Stimulated activated CD4-positive, alpha-beta T cell treated with anti-CD3 and anti-CD28 coated beads, TNF-alpha, amount 100 ng/mL, for 48 hours (primary cell): ENCODE measurements around the gene APOC4.
A peak's percentile ranks its signal among the peaks of the same experiment; 100 is the strongest.
"Not testable (repeated sequence)": the region's sequence is repeated elsewhere in the genome, so short reads cannot be mapped to it uniquely, and the experiment has no call there.

Experiments
- DNase-seq, 3 donors: peaks; one replicate each; pipeline ENCODE4 v3.0.0-alpha.2; 2020; ENCODE audit warnings: low read depth in 3 of 3

APOC4 gene

DNA sequence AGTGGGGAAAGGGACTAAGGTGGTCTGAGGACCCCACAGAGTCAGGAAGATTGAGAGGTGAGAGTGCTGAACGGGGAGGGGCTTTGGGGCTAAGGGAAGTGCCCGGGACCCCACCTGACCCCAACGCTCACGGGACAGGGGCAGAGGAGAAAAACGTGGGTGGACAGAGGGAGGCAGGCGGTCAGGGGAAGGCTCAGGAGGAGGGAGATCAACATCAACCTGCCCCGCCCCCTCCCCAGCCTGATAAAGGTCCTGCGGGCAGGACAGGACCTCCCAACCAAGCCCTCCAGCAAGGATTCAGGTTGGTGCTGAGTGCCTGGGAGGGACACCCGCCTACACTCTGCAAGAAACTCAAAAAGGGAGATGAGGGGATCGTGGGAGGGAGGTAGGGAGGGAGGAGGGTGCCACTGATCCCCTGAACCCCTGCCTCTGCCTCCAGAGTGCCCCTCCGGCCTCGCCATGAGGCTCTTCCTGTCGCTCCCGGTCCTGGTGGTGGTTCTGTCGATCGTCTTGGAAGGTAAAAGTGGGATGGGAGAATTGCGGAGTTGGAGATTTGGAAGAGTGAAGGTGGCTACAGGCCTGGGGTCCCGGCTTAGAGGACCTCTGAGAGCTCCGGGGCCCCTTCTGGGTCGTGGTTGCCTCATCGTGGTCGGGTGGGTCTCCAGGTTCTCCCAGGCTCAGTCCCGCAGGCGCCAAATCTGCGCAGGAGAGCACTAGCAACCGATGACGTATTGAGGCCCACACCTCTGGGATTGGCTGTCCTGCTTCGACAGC is 27.4 kb upstream of the APOC4 start, which contains the start of gene APOC1:
APOC1 (plus strand) TSS at position 176 of the 774 bp plus-strand sequence; CDS start at position 460, 284 bp downstream.
- peak; percentile 62 to 74 (median 65) for DNase-seq

DNA sequence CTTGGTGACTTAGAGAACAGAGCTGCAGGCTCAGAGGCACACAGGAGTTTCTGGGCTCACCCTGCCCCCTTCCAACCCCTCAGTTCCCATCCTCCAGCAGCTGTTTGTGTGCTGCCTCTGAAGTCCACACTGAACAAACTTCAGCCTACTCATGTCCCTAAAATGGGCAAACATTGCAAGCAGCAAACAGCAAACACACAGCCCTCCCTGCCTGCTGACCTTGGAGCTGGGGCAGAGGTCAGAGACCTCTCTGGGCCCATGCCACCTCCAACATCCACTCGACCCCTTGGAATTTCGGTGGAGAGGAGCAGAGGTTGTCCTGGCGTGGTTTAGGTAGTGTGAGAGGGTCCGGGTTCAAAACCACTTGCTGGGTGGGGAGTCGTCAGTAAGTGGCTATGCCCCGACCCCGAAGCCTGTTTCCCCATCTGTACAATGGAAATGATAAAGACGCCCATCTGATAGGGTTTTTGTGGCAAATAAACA is 17.8 kb upstream of the APOC4 start:
- DNase-seq: no peak

DNA sequence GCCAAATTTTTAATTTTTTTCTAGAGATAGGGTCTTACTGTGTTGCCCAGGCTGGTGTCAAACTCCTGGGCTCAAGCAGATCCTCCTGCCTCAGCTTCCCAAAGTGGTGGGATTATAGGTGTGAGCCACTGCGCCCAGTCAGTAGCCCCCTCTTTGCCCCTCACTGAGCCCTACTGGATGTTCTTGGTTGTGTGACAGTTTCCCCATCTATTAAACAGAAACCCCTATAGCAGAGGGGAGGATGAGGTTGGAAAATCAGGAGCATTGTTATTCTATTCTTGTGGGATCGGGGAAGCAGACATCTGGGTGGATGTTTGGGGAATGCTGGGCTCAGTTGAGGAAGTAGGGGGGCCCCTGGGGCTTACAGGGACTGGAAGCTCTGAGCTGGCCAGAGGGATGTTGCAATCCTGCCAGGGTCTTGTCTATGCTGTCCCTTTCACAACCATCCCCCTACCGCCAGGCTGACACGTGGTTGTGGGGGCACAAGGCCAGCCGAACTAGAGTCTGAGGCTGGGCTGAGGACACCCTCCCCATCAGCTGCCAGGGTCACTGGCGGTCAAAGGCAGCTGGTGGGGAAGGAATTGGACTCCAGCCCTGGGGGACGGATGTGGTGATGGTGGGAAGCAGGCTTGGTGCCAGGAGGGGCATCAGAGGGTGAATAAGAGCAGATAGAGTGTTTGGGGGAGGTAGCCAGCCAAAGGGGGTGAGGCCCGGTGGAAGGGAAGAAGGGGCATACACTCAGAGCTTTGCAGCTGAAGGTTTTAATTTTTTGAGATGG is 16.7 kb upstream of the APOC4 start:
- DNase-seq: no peak

DNA sequence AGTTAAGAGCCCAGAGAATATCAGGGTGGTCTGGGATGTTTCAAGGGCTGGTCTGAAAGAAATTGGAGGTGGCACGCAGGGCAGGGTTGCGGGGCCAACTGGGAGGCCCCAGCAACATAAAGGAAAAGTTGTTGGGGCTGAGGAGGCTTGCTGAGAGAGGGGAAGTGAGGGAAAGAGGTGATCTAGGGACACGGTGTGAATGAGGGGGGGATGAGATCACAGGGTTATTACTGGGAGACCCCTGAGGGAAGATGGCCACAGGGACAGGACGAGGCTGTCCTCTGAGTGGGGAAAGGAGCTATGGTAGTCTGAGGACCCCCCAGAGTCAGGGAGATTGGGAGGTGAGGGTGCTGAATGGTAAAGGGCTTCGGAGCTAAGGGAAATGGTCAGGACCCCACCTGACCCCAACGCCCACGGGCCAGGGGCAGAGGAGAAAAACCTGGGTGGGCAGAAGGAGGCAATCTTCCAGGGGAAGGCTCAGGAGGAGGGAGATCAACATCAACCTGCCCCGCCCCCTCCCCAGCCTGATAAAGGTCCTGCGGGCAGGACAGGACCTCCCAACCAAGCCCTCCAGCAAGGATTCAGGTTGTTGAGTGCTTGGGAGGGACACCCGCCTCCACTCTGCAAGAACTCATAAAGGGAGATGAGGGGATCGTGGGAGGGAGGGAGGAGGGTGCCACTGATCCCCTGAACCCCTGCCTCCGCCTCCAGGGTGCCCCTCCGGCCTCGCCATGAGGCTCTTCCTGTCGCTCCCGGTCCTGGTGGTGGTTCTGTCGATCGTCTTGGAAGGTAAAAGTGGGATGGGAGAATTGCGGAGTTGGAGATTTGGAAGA is 15.6 kb upstream of the APOC4 start:
- not testable (repeated sequence) for DNase-seq

DNA sequence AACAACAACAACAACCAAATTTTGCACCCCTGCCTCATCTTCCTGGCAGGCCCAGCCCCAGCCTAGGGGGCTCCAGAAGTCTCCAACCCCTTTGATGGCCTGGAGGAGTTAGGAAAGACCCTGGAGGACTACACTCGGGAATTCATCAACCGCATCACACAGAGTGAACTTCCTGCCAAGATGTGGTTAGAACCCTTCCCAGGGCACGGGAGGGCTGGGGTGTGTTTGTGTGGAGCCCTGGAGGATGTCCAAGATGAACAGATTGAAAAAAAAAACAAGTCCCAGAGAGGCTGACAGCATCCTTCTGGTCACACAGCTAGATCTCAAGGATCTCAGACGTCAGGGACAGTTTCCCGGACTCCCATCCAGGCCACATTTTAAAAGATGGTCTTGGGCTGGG is 14.3 kb upstream of the APOC4 start:
- DNase-seq: no peak

DNA sequence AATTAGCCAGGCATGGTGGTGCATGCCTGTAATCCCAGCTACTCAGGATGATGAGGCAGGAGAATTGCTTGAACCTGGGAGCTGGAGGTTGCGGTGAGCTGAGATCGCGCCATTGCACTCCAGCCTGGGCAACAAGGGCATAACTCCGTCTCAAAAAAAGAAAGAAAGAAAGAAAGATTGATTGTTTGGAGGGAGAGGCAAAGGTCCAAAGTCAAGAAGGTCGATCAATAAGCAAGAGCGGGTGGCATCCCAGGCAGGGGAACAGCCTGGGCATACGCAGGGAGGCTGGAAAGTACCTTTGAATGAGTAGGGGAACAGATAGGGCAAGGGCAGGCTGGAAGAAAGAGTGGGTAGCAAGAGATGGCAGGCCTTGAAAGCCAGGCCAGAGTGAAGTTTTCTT is 11.9 kb upstream of the APOC4 start:
- no peak for DNase-seq

DNA sequence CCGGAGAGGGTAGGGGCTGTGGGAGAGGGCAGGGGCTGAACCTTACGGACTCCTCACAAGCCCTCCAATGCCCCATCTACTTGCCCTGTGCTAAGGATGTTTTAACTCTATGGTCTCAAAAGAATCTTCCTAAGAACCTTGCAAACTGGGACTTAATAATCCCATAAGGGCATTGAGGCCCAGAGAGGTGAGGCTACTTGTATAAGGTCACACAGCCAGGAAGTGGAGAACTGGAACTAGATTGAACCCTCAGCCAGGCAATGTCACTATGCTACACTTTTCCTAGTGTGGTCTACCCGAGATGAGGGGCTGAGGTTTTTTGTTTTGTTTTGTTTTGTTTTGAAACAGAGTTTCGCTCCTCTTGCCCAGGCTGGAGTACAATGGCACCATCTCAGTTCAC is 10.5 kb upstream of the APOC4 start:
- no peak for DNase-seq

DNA sequence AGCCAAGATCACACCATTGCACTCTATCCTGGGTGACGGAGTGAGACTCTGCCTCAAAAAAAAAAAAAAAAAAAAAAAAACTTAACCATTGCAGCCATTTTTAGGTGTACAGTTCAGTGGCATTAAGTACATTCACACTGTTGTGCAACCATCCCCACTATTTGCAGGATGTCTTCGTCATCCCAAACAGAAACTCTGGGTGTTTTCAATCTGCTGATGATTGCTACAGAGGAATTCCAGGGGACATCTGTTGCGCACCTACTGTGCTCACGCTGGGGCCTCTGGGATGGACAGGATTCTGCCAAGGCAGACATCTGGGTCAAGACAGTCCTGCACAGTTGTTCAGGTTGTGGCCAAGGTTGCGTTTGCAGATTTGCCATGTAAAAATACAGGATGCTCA is 2.4 kb upstream of the APOC4 start:
- DNase-seq: no peak

DNA sequence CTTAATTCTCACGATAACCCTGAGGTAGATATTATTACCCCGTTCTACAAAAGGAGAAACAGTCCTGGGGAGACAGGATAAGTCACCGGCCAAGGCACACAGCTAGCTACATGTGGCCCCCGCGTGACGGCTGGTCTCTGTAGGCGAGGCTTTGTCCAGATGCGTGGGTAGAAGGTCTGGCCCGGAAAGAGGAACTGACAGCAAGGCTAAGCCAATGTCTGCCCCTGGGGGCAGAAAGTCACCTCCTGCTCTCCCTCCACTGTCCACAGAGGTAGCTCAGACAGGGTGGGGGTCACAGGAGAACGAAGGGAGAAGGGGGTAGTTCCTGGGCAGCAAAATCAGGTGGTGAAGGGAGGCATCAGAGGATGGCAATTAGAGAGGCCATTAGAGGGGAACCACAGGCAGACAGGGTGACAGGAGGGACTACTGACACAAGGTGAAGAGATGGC is 1.8 kb downstream of the APOC4 start:
- DNase-seq: no peak

DNA sequence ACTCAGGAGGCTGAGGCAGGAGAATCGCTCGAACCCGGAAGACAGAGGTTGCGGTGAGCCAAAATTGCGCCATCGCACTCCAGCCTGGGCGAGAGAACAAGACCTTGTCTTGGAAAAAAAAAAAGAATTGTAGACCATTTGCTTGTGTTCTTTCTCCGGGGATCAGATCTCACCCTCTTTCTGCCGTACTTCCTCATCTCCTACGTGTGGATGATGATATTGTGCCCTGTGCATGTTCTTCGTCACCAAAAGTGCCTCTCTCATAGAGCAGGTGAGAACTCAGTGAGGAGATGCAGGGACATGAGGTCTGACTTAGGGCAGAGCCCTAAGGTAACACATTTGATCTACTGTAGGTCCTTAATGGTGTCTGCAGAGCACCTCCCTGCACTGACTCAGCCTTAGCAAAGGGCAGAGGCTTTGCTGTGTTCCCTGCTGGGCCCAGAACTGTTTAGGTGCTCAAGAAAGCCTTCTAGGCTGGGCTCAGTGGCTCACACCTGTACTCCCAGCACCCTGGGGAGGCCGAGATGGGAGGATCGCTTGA is 5.1 kb downstream of the APOC4 start:
- DNase-seq: no peak

DNA sequence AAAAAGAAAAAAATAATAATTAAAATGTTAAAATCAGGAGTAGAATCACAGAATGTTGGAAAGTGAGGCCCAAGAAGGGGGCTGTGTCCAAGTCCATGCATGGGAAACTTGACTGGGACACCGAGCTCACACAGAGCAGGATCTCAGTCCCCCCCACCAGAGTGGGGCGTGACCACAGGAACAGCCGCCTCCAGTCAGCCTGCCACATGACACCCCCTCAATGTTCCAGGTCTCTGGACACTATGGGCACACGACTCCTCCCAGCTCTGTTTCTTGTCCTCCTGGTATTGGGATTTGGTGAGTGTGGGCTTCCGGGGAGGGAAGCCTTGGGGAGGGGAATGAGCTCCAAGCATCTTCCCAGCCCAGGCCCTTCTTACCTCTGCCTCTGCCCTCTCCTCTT is 6.2 kb downstream of the APOC4 start:
- no peak for DNase-seq

DNA sequence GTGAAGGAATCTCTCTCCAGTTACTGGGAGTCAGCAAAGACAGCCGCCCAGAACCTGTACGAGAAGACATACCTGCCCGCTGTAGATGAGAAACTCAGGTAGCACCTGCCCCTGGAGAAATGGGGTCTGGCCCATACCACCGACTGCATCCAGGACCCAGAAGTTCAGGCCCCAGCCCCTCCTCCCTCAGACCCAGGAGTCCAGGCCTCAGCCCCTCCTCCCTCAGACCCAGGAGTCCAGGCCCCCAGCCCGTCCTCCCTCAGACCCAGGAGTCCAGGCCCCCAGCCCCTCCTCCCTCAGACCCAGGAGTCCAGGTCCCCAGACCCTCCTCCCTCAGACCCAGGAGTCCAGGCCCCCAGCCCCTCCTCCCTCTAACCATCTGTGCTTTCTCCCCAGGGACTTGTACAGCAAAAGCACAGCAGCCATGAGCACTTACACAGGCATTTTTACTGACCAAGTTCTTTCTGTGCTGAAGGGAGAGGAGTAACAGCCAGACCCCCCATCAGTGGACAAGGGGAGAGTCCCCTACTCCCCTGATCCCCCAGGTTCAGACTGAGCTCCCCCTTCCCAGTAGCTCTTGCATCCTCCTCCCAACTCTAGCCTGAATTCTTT is 6.8 kb downstream of the APOC4 start:
- no peak for DNase-seq

DNA sequence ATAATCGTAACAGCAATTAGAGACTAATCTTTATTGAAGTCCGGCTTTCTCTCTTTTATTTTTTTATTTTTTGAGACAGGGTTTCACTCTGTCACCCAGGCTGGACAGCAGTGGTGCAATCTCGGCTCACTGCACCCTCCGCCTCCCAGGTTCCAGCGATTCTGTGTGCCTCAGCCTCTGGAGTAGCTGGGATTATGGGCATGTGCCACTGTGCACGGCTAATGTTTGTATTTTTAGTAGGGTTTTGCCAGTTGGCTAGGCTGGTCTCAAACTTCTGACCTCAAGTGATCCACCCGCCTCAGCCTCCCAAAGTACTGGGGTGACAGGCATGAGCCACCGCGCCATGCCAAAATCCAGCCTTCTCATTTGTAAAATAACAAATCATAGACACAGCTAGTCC is 7.5 kb downstream of the APOC4 start:
- no peak for DNase-seq

DNA sequence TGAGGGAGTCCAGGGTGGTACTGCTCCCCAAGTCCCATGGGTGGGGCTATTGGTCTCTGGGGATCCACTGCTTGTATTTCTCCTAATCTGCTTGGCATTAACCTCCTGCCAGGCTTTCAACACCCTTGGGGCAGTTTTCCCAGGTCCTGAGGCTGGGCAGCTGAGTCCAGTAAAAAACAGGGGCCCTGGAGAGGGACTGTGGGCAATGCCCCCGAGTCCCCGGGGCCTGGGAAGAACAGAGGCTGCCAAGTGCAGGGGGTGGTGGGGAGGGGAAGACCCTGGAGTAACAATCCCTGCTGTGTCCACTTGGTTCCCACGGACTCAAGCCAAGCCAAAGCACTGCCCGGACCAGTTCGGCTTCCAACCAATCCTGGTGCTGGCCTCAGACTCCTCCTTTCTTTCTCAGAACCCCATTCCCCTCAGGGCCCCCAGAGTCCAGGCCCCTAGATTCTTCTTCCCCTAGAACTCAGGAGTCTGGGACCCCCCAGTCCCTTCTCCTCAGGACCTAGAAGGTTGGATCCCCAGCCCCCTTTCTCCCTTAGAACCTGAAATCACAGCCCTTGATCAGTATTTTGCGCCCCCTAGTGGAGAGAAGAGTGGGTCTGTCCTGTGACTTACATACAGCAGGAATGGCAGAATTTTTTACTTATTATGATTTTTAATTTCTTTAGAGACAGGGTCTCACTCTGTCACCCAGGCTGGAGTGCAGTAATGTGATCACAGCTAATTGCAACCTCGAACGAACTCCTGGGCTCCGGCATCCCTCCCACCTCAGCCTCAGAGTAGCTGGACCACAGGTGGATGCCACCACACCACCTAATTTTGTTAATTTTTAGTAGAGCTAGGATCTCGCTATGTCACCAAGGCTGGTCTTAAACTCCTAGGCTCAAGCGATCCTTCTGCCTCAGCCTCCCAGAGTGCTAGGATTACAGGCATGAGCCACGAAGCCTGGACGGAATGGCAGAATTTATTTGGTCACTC is 9.4 kb downstream of the APOC4 start:
- DNase-seq: peak; percentile 20 to 66 (median 49)

DNA sequence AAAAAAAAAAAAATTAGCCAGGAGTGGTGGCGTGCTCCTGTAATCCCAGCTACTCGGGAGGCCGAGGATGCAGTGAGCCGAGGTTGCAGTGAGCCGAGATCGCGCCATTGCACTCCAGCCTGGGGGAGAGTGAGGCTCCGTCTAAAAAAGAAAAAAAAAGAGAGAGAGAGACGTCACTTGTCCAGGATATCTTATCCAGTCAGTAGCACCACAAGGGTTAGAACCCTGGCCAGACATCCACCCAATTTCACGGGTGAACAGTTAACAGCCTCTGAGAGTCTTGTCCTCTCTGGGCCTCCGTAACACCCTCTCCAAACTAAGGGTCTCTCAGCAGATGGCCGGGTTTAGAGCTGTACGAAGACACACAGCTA is 12.2 kb downstream of the APOC4 start:
- DNase-seq: no peak

DNA sequence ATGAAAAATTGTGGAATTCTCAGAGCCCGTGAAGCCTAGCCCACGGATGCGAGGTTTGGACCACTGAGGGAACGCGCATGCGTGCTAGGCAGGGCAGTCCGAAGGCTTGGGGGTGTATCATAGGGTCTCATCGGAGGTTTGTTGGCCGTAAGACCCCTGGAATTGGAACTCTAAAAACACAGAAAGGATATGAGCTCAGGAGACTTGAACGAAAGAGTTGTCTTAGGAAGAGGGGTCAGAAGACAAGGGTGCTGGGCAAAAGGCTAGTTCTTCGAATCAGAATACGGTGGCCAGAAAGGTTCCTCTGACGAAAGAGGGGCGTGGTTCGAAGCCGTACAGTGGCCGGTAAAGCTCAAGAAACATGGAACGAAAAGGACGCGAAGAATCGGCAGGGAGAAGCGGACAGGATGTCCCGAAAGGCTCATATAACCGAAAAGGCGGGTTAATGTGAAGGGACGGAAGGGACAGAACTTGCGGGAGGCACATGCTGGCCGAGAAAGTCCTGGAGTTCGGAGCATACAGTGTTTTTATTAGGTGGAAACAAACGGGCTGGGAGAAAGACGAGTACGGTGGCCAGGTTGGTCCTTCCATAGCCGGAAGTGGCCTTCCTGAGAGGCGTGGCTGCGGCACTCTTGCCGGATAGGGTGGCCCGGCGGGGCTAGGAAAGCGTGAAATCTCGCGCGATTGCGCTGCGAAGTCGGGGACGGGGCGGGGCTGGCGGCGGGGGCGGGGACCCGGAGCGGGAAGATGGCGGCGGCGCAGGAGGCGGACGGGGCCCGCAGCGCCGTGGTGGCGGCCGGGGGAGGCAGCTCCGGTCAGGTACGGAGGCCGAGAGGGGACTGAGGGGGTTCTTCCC is 12.8 kb downstream of the APOC4 start, which contains the start of gene CLPTM1:
CLPTM1 (plus strand) TSS at position 732 of the 856 bp plus-strand sequence; CDS start at position 748, 16 bp downstream.
- peak; percentile 94 to 98 (median 95) for DNase-seq

DNA sequence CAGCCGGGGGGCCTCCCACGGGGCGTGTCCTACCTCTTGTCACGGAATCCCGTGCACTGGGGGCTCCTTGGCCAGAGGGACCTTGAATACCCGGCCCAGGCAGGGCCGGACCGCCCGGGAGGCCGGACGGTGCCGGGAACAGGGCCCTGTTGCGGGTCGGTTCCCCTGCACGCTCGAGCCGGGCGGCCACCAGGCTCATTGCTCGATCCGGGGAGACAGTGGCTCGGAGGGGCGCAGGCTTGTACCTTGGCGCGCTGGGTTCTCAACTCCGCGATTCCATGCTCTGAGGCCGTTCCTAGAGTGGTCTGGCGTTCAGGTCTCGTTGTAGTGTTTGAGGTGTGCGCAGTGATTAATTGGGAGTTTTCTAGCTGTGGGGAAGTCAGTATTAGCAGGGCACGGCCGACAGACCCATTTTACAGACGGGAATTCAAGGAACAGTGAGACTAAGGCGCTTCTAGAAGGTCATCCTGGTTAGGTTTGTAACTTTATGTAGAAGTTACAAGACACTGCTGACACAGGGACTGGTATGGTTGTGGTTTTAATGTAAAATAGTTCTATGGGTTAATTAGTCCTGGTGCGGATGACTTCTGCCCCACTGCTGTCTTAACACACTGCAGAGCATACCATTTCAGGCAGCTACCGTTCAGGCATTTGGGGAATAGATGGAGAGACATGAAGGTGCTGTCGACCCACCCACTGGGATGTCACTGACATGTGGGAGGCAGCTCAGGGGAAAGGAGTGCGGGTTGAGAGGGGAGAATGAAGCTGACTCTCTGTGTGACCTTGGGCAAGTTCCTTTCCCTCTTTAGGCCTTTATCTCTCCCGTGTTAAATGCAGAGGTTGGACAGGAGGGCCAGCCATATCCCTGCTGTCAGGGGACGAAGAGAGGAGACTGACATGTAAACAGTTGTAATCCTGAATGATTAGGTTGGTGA is 13.7 kb downstream of the APOC4 start:
- no peak for DNase-seq

DNA sequence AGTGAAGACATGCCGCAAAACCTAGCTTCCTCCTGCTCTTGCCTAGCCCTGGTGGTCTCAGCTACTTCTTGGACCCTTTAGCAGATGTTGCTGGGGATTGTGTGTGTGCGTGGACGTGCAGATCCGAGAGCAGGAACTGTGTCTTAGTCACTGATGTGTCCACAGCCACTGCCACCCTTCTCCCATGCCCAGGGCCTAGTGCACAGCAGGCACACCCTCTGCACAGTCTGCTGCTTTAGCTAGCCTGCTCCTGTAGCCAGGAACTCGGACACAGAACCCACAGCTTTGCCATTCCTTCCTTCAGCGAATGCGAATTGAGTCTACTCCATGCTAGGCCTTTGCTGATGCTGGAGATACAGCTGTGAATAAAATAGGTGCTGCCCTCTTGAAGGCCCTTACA is 15.5 kb downstream of the APOC4 start:
- no peak for DNase-seq
